Adrenal gland (tissue), 12 donors: ENCODE results near the gene TNS1. TPM values are rescaled to one million over a fixed set of nuclear protein-coding genes. Genes with fewer than 3 reads are reported as not detected.

Experiments
- DNase-seq, 7 donors: peaks; one replicate each; pipeline ENCODE4 v3.0.0-alpha.2; 2019 to 2020
- H3K27ac ChIP-seq, 5 donors: fragments of 200-600 bp; sonication (generic) in 4 of 5; 1 replicate in 3 of 5; 2 replicates in 2 of 5; pipeline versions ENCODE4 v1.5.1 to v1.8.0; 2016 to 2020; ENCODE audit warnings: mild to moderate bottlenecking in 1 of 5
- H3K27me3 ChIP-seq: fragments of 200-600 bp; 2 replicates; pipeline ENCODE4 v1.8.0; 2021
- H3K36me3 ChIP-seq, 2 donors: fragments of 200-600 bp; replicated peaks in 1 of 2; 1 replicate in 1 of 2; 2 replicates in 1 of 2; pipeline versions ENCODE4 v1.5.1 to v1.8.0; 2018 to 2022
- H3K4me1 ChIP-seq, 2 donors: fragments of 200-600 bp; replicated peaks in 1 of 2; 1 replicate in 1 of 2; 2 replicates in 1 of 2; pipeline versions ENCODE4 v1.5.1 to v1.8.0; 2018 to 2021
- H3K4me3 ChIP-seq, 4 donors: fragments of 200-600 bp; sonication (generic) in 3 of 4; one replicate each; pipeline ENCODE4 v1.5.1; 2016 to 2018
- H3K9me3 ChIP-seq, 3 donors: fragments of 200-600 bp; sonication (generic) in 1 of 3; replicated peaks in 1 of 3; 1 replicate in 2 of 3; 2 replicates in 1 of 3; pipeline versions ENCODE4 v1.5.1 to v1.8.0; 2016 to 2021
- POLR2A ChIP-seq, 2 donors: fragments of 450-650 bp; IDR thresholded peaks; one replicate each; pipeline ENCODE4 v1.6.1; 2017; ENCODE audit warnings: antibody characterized with exemption in 2 of 2, mild to moderate bottlenecking in 2 of 2, moderate library complexity in 1 of 2
- WGBS, 4 donors: extraction: QIAGEN DNeasy Blood & Tissue Kit in 2 of 4; methylation state at CpG; one replicate each; pipeline versions ENCODE4 v1.1.5 to v1.1.7; 2013 to 2017; 5-methylcytosine and 5-hydroxymethylcytosine counted together
- intact Hi-C, 2 donors: fragments of 100-400 bp; cut with DNase I; formaldehyde crosslinking; loops; one replicate each; pipeline versions ENCODE4 v1.14.1 to v1.15.0; 2022 to 2023
- polyA plus RNA-seq, 3 donors: library from polyadenylated mRNA; stranded (reverse); fragments of 200-250 nt in 2 of 3; fragments of 350-450 nt in 1 of 3; fragmentation: Illumina TruSeq in 1 of 3; extraction: RNeasy Lipid Tissue Mini Kit (QIAGEN cat#74804) in 1 of 3; gene quantifications; one replicate each; pipeline ENCODE4 v1.2.3, GENCODE V29; 2013 to 2014
- total RNA-seq, 9 donors: library from RNA; depleted of rRNA in 4 of 9; stranded (reverse); fragments of >200 nt in 4 of 9; fragments of 120-200 nt in 1 of 9; fragmentation: NEBNext Ultra II Directional in 1 of 9; extraction: Animal tissue kit (Norgen Biotek cat#: 25700) in 1 of 9; gene quantifications; one replicate each; pipeline versions ENCODE4 v1.1.0 to v1.2.4, GENCODE V29; 2013 to 2023
- TF ChIP-seq, protein P1 (sequence below), 6 experiments: fragments of 450-650 bp in 4 of 6; fragments of 200-600 bp in 2 of 6; sonication (generic) in 1 of 6; IDR thresholded peaks; 1 replicate in 5 of 6; 2 replicates in 1 of 6; pipeline versions ENCODE4 v1.5.1 to v1.8.0; 2016 to 2021; ENCODE audit warnings: antibody characterized with exemption in 6 of 6, mild to moderate bottlenecking in 2 of 6, moderate library complexity in 1 of 6
- donor health status: healthy with polysubstance abuse.
- donor health status: Bipolar disorder and iron deficiency.
- donor health status: DM: yes; HTN: yes; CAD: no.
- donor health status: DM: no; HTN: no; CAD: no.
- donor health status: DM: no; HTN: no; CAD: no.
- donor health status: DM: yes; HTN: yes; CAD: no.

TNS1 gene
- total and polyA plus RNA-seq, 12 donors, result 34.1 to 341 (median 252) TPM

DNA sequence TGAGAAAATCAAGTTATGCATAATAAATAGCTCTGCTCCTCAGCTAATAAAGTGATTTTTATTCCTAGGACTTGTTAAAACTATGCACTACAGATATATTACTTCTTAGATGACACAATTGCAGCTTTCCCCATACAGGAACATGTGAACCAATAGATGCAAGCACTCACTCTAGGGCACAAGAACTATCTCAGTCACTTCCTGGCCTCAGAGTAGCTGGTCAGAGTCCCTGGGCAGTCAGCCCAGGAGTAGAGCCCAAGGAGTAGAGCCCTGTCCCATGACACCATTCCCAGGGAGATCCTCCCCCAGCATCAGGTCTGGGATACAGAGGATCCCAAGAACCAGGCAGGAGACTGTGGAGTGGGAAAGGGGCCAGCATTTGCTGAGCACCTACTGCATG is 2.7 kb downstream of the TNS1 start:
- Histone ChIP-seq H3K27me3 (no peaks in the 10 kb centered on the region), H3K36me3 (no peaks in the 10 kb centered on the region), H3K27ac (peak overlapping the region; percentile 30 to 95 (median 55)), H3K4me3 (no peak overlapping the region), H3K9me3 (no peaks in the 10 kb centered on the region), H3K4me1 (peaks cover 83% of the 10 kb centered on the region in 2 donors)
- DNase-seq, result peak; percentile 71 to 88 (median 84)
- intact Hi-C loops, result no loop called here
- peak in 1 of 2 donors; percentile 82 for TF ChIP-seq POLR2A (IDR thresholded peaks at IDR 0.05)
- TF ChIP-seq, protein P1, sequence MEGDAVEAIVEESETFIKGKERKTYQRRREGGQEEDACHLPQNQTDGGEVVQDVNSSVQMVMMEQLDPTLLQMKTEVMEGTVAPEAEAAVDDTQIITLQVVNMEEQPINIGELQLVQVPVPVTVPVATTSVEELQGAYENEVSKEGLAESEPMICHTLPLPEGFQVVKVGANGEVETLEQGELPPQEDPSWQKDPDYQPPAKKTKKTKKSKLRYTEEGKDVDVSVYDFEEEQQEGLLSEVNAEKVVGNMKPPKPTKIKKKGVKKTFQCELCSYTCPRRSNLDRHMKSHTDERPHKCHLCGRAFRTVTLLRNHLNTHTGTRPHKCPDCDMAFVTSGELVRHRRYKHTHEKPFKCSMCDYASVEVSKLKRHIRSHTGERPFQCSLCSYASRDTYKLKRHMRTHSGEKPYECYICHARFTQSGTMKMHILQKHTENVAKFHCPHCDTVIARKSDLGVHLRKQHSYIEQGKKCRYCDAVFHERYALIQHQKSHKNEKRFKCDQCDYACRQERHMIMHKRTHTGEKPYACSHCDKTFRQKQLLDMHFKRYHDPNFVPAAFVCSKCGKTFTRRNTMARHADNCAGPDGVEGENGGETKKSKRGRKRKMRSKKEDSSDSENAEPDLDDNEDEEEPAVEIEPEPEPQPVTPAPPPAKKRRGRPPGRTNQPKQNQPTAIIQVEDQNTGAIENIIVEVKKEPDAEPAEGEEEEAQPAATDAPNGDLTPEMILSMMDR (IDR thresholded peaks at IDR 0.05), result no peak

DNA sequence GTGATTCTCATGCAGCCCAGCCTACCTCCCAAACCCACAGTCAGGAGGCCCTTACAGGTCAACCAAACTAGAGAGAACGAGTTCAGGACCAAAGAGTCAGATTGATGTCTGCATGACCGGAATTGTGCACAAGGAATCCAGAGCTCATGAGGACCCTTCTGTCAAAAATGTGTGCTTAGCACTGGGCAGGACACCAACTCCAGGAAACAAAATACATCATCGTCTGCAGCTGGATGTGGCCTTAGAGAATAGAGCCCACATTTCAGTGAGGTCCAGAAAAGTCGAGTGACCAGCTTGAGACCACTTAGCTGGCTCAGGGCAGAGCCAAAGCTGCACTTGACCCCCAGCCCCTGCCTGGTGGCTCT is 3.2 kb downstream of the TNS1 start:
- H3K27me3 ChIP-seq, result no peaks in the 10 kb centered on the region
- no peak overlapping the region for H3K4me3 ChIP-seq
- H3K27ac ChIP-seq, result peak overlapping the region; percentile 30 to 95 (median 55)
- intact Hi-C loops, result no loop called here
- H3K4me1 ChIP-seq, result peaks cover 81 to 83% of the 10 kb centered on the region in 2 donors
- H3K36me3 ChIP-seq, result no peaks in the 10 kb centered on the region
- H3K9me3 ChIP-seq, result no peaks in the 10 kb centered on the region
- no peak for TF ChIP-seq POLR2A (IDR thresholded peaks at IDR 0.05)
- no peak for DNase-seq
- WGBS, 4 donors, result 40 to 51% (median 43%) methylated on average over 4 of the region's 4 CpGs

DNA sequence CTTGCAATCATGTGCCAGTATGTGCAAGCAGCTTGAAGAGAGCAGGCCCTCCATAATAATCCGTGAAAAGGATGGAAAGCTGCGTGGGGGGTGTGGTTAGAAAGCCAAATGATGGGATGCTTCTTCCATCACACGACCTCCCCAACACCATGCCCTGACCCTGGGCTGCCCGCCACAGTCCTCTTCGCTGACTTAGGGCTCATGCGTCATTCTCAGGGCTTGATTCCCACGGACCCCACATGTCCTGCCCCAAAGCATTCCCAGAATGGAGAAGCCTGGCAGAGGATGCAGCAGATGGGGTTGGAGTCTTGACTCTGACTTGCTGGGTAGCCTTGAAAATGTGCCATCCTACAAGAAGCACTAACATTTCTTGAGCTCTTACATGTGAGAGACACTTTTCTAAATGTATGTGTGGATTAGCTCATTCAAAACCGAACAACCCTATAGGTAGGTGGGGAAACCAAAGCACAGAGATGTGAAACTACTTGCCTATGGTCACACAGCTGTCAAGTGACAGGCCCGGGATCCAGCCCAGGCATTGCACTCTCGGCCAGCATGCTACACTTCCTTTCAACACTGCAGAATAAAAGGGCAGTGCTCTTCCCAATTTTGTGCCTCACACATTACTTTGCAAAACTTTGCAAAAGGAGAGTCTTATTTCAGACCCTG is 3.7 kb downstream of the TNS1 start:
- intact Hi-C loops, result no loop called here
- H3K9me3 ChIP-seq, result no peaks in the 10 kb centered on the region
- TF ChIP-seq, protein P1 (IDR thresholded peaks at IDR 0.05), result no peak
- no peak for TF ChIP-seq POLR2A (IDR thresholded peaks at IDR 0.05)
- 57 to 68% (median 65%) methylated on average over 10 of the region's 10 CpGs for WGBS, 4 donors
- H3K4me1 ChIP-seq, result peaks cover 81 to 83% of the 10 kb centered on the region in 2 donors
- no peaks in the 10 kb centered on the region for H3K27me3 ChIP-seq
- H3K36me3 ChIP-seq, result no peaks in the 10 kb centered on the region
- peak in 1 of 7 donors; percentile 13 for DNase-seq
- peak overlapping the region; percentile 30 to 95 (median 72) for H3K27ac ChIP-seq
- H3K4me3 ChIP-seq, result no peak overlapping the region

DNA sequence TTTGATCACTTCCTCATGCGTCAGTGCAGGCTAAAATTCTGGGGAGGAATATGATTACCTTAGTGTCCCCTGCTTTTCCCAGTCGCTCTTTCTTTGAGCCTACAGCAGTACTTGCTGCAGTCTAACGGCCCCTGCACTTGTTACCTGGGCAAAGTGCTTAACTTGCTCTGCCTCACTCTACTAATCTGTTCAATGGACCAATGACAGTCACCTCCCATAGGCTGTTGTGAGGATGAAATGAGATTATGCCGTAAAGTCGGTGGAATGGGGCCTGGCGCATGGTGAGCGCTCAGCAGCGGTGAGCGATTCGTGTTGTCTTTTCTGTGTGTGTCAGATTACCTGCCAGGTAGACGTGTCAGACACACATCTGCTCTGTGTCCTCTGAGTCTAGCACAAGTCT is 5.3 kb downstream of the TNS1 start:
- TF ChIP-seq, protein P1 (IDR thresholded peaks at IDR 0.05), result no peak
- no peak for TF ChIP-seq POLR2A (IDR thresholded peaks at IDR 0.05)
- DNase-seq, result no peak
- H3K36me3 ChIP-seq, result no peaks in the 10 kb centered on the region
- H3K9me3 ChIP-seq, result no peaks in the 10 kb centered on the region
- H3K27me3 ChIP-seq, result no peaks in the 10 kb centered on the region
- no peak overlapping the region for H3K4me3 ChIP-seq
- peak overlapping the region in 3 of 5 donors; percentile 72 to 95 (median 79) for H3K27ac ChIP-seq
- peaks cover 83 to 87% of the 10 kb centered on the region in 2 donors for H3K4me1 ChIP-seq
- whole genome bisulfite sequencing, 4 donors, result 87 to 93% (median 89%) methylated on average over 10 to 11 of the region's 11 CpGs
- intact Hi-C loops, result no loop called here

DNA sequence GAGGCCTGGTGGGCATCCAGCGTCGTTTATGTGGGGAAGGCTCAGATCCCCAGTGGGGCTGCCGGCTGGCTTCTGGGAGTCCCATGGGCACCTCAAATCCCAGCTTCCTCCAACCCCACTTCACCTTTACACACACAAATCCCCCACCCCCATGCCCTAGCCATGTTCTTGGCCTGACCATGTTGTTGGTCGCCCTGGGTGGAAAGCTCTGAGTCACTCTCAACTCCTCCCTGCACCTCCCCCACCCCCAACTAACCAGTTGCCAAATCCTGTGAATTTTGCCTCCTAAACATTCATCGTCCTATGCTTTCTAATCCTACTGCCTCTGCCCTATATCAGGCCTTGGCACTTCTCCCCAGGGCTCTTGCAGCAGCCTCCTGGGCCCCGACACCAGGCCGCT is 6.4 kb downstream of the TNS1 start:
- intact Hi-C loops, result no loop called here
- no peaks in the 10 kb centered on the region for H3K9me3 ChIP-seq
- H3K4me1 ChIP-seq, result peaks cover 76 to 91% of the 10 kb centered on the region in 2 donors
- no peaks in the 10 kb centered on the region for H3K27me3 ChIP-seq
- whole genome bisulfite sequencing, 4 donors, result 51 to 68% (median 62%) methylated on average over 4 to 7 of the region's 7 CpGs
- no peak overlapping the region for H3K4me3 ChIP-seq
- peak overlapping the region; percentile 35 to 95 (median 79) for H3K27ac ChIP-seq
- TF ChIP-seq, protein P1 (IDR thresholded peaks at IDR 0.05), result no peak
- TF ChIP-seq POLR2A (IDR thresholded peaks at IDR 0.05), result no peak
- DNase-seq, result peak; percentile 79 to 89 (median 84)
- H3K36me3 ChIP-seq, result no peaks in the 10 kb centered on the region
